HT-29 (cell line): ENCODE measurements around the gene OPTN. TPM values are rescaled to one million over a fixed set of nuclear protein-coding genes. Genes with fewer than 3 reads are reported as not detected.

ENCODE experiments used
- DNase-seq: peaks from one replicate; pipeline ENCODE4 v3.0.0-alpha.2; 2015; ENCODE audit warnings: low spot score
- small RNA-seq: library from RNA; depleted of rRNA; stranded (forward); fragments of <200 nt; gene quantifications from one replicate; pipeline ENCODE3, GENCODE V24; 2014
- total RNA-seq: library from RNA; depleted of rRNA; stranded (reverse); fragments of >200 nt; shearing (Covaris generic); gene quantifications from 2 replicates; pipeline ENCODE4 v1.2.3, GENCODE V29; 2014; rRNA removed

Gene OPTN
- total RNA-seq, 1 experiment from 2014 or later = 20.3 TPM

DNA sequence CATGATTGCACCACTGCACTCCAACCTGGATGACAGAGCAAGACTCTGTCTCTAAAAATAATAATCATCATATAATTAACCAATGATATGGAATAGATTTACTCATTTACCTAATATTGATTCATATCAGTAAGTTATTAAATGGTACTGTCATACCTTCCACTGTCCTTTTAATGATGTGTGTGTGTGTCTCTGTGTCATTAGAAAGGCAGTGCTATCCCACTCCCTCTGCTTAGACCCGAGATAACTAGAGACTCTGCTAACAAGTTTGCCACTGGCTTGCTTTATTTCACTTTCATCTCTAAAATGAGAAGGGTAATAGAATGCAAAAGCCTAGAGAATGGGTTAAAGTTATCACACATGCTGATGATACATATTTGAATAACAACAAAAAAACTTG is 82.5 kb downstream of the OPTN start:
- no peak for DNase-seq

DNA sequence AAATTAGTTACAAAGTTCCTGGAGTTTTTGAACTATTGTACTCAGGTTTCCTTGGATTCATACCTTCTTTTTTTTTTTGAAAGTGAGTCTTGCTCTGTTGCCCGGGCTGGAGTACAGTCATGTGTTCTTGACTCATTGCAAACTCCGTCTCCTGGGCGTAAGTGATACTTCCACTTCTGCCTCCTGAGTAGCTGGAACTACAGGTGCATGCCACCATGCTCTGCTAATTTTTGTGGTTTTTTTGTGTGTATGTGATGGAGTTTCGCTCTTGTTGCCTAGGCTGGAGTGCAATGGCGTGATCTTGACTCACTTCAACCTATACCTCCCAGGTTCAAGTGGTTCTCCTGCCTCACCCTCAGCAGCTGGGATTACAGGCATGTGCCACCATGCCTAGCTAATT is 83.7 kb downstream of the OPTN start:
- no peak for DNase-seq

DNA sequence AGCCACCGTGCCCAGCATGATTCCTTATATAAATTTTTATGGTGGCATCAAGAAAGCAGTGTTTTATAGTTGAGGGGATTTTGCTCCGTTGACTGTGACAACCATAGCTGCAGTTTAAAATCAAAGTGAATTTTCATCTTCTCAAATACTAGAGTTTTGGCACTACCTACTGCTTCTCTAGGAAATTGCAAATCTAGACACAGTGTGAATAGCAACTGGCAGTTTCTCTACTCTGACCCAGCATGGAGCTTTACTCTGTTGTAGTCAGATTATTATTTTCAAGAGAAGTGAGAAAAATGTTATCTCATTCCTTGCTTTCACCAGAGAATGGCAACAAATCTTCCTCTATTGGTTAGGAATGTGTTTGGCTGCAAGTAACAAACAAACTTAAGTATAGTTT is 84.3 kb downstream of the OPTN start:
- DNase-seq = no peak

DNA sequence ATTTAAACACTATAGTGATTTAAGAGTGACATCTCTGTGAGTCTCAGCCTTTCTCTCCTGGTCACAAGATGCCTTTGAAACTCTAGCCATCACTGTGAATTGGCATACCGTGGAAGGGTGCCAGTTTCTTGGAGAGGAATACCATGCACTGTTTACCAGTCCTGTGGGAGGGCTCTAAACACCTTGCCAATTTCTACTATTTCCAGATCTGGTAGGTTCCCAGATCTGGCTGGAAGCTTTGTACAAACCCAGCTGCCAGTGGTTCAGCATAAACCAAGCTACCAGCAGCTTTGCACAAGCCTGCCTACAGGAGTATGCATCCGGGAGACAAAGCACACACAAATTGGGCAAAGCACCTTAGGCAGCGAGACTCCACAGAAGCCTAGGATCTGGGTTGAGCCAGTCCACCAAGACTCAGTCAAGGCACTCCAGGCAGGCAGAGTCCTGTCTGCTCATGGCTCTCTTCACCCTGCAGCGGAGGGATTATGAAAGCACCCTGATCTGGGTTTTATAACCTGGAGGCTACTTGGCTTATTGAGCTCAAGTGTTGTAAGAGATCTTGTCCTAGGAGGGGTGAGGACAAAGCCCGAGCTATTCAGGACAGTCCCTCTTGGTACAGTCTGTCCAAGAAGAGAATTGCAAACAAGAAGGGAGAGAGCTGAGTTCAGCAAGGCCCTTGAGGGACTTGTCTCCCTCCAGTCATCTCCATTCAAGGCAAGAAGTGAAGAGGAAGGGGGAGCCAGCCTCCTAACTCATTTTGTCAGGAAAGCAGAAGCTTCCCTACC is 85.0 kb downstream of the OPTN start:
- DNase-seq = no peak

DNA sequence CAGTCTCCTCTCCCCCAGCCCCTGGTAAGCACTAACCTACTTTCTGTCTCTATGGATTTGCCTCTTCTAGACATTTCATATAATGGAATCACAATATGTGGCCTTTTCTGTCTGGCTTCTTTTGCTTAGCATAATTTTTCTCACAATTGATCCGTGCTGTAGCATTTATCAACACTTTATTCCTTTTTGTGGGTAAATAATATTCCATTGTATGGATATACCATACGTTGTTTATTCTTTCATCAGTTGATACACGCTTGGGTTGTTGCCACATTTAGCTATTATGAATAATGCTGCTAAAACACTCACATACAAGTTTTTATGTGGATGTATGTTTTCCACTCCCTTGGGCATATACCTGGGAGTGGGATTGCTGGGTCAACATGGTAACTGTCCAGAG is 87.2 kb downstream of the OPTN start:
- no peak for DNase-seq

Small RNAs within 50 kb of the gene (small RNA-seq; reads per million reads assigned to genes)
- gene SNRPGP5 = not detected

Other genes starting within 250 kb of the OPTN start
- gene CCDC3, start 98.5 kb upstream of the OPTN start, total RNA-seq = not detected in 2 replicates
- gene MCM10, start 61.4 kb downstream of the OPTN start, total RNA-seq = 14.5 and 20.1 TPM in 2 replicates
- gene UCMA, start 134.2 kb downstream of the OPTN start, total RNA-seq = not detected in 2 replicates
- 4.6 and 6.0 TPM in 2 replicates for gene PHYH, start 199.9 kb downstream of the OPTN start, total RNA-seq
- 53.8 and 58.8 TPM in 2 replicates for gene SEPHS1, start 248.1 kb downstream of the OPTN start, total RNA-seq